Right forelimb (tissue), 1 donor: Measurements from ENCODE around the gene PPP4R4.
"Not testable (repeated sequence)": the region's sequence is repeated elsewhere in the genome, so short reads cannot be mapped to it uniquely, and the experiment has no call there.

Experiments used
- DNase-seq: peaks from one replicate; pipeline ENCODE4 v3.0.0-alpha.2; 2018

Gene PPP4R4

DNA sequence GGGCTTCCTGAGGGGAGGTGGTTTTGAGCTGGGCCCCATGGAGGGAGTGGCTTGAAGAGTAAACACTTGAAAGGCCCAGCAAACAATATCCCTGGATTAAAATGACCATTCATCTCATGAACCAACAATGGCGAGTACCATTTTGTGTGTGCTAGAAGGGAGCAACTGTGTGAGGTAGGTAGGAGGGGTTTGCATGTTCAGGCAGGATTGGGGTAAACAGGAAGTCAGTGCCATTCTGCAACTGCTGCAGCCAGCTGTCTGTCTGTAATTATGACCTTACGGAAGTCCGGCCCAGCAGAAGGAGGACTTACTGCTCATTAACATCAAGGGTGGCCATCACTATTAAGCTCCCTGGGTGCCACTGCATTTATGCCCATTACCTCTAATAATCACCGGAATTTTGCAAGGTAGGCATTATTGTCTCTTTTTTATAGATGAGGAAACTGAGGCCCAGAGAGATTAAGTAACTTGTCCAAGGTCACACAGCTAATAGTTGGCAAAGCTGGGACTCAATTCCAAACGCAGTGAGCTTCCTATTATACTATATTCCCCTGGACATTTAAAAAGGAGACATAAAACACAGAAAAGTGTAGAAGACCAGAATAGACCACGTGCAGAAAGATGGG lies 28.1 kb upstream of the PPP4R4 start:
- no peak for DNase-seq

DNA sequence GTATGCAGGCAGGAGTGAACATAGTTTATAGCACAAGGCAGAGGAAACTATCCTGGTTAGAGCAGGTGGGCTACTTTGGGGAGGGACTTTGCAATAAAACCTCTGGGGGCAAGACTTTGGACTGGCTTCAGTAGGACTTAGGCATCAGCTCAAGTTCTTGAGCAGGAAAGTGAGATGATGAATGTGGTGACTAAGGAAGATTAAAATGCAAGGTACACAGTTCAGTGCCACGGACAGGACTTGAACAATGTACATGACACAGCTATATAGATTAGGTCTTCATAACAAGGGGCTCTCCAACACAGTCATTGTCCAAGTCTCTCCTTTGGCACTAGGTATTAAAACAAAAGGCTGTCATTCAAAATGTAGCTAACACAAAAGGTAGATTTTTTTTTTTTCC lies 21.4 kb upstream of the PPP4R4 start:
- DNase-seq, result no peak

DNA sequence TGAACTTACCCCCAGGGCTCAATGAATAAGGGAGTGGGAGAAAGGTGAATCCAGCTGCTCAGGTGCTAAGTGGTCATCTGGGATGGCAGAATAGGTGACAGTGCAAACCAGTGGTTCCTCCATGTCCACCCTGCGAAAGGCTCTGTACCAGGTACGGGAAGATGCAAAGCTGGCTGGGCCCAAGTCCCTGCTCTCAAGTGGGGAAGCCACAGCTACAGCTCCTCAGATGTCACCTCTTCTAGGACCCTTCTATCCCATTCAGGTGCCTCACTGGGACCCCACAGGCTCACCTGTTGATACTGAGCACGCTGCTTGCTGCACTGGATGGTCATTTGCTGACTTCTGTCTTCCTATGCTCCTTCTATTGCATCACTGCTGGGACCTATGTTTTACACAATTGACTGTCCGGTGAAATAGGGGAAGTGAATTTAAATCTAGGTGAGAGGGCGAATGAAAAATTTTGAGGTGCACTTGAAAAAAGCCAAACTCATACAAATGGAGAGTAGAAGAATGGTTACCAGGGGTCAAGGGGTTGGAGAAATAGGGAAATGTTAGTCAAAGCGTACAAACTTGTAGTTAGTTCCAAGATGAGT lies 20.3 kb upstream of the PPP4R4 start:
- DNase-seq, result no peak

DNA sequence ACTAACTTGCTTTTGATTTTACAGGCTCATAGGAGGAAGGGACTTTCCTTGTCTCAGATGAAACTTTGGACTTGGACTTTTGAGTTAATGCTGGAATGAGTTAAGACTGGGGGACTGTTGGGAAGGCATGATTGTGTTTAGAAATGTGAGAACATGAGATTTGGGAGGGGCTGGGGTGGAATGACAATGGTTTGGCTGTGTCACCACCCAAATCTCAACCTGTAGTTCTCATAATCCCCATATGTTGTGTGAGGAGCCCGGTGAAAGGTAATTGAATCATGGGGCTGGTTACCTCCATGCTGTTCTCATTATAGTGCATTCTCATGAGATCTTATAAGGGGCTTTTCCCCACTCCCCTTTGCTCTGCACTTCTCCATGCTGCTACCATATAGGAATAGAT lies 18.0 kb upstream of the PPP4R4 start:
- DNase-seq, result not testable (repeated sequence)

DNA sequence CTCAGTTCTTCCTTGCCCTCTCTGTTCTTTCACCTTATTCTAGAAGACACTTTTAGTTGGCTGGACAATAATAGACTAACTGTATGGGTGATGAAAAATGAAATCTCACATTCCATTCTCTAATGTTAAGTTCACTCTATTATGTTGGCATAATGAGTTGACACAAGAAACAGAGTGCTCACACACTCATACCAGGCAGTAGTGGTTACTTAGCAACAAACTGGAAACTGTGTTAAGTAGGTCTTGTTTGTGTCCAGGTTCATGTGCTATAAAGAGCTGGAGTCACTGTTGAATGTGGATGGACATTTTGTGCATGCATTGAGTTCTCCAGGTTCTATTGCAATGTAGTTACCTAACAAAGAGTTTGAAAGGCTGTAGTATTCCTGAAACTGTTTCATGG lies 16.9 kb upstream of the PPP4R4 start:
- DNase-seq, result no peak

DNA sequence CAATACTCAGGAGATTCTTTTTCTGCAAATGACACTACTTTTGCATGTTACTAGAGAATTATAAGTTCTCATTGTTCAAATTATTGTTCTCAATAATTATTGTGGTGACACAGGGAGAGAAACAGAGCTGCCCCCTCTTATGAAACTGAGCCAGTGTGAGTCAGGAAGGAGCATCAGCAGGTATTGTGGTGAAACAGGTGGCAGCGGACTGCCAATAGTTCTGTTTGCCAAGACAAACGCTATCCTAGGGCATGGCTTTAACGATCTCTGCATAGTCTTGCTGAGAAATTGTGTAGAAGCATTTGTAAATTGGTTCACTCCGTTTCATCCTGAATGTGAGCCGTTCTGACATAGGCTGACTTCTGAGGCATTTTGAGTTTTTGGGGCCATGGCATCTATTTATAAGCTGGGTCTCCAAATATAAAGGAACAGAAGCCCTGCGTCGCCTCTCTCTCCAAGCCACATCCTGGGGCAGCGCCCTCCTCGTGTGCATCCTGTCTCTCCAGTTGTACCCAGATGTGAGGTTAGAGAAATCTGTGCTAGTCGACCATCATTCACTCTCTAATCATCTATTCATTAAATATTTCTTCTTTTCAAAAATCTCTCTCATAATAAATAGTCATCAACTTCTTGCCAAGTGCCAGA lies 15.8 kb upstream of the PPP4R4 start:
- DNase-seq, result no peak

DNA sequence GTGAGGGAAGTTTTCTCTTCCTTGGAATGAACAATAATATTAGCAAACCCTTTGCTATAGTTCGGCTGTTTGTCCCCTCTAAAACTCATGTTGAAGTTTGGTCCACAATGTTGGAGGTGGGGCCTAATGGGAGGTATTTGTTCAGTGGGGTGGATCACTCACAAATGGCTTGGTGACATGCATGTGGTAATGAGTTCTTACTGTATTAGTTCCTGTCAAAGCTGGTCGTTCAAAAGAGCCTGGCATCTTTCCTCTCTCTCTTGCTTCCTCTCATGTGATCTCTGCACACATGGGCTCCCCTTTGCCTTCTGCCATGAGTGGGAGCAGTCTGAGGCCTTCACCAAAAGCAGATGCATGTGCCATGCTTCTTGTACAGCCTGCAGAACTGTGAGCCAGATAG lies 13.1 kb upstream of the PPP4R4 start:
- no peak for DNase-seq

DNA sequence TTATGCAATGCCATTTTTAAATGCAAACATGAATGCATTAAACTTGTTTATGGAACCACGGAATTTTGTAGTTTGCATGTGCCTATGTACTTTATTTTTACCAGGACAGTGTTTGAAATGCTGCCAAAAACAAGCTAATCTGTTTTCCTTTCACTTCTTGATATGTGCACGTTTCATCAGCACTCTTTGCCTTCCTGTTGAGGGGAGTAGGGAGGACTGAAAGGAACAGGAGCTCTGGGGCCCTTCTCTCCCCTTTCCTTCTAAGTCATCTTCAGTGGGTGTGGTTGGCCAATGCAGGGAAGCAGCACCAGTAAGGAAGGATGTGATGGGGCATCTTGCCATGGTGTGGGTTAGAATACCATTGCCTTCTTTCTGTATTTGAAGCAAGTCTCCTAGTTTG lies 12.1 kb upstream of the PPP4R4 start:
- DNase-seq, result no peak

DNA sequence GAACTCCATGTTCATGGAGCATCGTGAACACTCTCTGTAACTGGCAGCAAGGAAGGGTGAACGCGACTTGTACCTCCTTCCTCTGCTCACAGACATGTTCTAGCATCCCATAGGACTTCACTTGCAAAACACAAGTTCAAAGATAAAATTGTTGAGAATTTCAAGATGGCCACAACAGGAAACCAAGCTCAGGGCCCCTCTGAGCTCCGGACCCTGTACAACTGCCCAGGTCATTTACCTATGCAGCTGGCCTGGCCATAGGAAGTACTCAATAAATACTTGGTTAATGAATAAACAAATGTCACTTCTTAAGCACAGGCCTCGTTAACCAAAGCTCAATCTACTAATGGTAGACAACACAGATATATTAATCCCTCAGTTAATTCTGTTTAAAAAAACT lies 11.7 kb upstream of the PPP4R4 start:
- no peak for DNase-seq

DNA sequence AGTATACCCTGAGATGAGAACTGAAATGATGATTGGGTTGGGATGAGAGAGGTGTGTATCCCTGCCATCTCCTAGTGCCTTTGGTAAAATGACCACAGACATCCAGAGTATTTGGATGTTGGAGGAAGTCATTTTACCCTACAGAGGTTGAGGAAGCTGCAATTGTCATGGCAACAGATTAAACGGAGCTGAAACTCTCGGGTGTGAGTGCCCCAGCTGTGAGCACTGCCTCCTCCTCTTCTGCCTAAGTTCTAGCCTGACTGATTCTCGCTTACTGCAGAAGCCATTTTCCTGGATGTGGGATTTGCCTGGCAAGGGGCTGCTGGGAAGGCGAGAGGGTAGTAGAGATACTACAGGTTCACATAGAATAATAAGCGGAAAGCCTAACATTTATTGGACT lies 10.3 kb upstream of the PPP4R4 start:
- no peak for DNase-seq

DNA sequence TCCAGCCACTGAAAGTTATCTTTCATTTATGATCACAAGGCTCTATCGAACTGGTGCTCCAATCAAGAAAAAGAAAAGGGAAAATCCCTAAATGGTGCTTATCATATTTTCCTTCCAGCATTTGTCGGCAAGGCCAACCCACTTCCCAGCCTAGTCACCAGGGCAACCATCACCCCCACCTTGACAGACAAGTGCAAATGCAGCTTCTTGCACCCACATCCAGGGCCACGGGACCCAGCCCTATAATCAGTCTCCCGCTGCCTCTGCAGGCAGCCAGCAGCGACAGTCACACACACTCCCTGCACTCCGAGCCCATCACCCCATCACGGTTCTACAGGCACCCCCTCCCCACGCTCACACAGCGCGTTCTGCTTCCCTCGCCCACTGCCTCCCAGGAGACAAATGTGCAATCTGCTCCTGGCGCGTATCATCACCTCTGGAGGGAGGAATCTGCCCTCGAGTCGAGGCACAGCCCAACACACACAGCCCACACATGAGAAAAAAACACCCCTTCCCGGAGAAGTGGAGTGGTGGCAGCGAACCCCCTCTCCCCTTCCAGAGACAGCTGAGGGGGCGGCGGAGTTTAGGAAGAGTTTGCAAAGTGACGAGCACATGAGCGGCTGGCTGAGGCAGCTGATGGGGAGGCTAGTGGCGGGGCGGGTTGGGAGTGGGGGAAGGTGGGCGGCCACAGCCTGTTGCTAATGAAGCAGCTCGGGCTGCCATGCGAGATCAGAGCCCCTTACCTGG lies 9.3 kb upstream of the PPP4R4 start:
- DNase-seq, result no peak

DNA sequence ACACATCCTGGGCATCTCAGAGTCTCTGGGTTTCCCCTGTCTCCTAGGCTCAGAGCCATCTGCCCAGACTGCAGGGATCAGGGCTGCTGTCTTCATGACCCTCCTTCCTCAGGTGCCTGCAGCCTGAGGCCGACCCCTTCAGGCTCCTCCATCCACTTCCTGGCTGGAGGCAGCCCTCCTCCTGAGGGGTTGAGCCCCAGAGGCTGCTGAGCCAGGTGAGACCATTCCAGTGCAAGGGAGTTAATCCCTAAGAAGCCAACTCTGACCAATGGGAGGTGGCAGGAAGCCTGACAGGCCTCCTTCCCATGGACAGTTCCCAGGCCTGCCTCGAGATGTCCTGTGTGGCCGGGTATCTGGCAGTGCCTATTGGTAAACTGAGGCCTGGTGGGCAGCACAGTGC lies 8.4 kb upstream of the PPP4R4 start:
- DNase-seq, result no peak

DNA sequence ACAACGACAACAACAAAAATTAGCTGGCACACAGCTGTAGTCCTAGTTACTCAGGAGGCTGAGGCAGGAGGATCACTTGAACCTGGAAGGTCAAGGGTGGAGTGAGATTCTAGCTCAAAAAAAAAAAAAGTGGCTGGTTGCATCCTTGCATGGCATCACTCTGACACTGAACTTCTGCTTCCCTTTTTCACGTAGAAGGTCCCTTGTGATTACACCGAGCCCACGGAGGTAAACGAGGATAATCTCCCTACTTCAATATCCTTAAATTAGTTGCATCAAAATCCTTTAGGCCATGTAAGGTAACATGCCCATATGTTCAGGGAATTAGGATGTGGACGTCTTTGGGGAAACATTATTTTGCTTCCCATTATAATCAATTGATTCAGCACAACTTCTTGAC lies 4.0 kb upstream of the PPP4R4 start:
- no peak for DNase-seq

DNA sequence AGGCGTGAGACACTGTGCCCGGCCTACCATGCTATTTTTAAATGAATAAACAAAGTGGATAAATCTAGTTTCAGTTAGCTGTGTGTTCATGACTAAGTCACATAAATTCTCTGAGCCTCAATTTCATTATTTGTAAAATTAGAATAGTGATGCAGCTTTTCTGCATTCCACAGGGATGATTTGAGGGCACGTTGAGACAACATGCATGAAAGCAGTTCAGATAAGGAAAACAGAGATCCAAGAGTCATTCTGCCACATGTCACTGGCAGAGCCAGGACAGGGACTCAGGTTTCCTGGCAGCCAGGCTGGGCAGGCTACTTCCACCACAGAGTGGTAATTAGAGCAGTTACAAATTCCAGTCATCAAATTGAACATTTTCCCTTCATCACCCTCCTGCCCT lies 2.9 kb upstream of the PPP4R4 start:
- no peak for DNase-seq

DNA sequence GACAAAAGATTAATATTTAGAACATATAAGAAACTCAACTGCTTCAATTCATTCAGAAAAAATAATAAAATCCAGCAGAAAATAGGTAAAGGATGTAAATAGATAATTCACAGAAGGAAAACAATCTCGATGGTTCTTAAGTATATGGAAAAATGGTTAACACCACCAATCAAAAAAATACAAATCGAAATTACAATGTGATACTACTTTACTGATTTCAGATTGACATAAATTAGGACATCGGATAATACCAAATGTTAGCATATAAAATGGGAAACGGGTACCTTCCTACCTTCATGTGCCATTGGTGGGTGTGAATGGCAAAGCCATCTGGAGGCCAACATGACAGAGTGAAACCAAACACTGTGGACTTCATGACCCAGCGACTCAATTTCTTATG lies 1.6 kb upstream of the PPP4R4 start:
- no peak for DNase-seq

DNA sequence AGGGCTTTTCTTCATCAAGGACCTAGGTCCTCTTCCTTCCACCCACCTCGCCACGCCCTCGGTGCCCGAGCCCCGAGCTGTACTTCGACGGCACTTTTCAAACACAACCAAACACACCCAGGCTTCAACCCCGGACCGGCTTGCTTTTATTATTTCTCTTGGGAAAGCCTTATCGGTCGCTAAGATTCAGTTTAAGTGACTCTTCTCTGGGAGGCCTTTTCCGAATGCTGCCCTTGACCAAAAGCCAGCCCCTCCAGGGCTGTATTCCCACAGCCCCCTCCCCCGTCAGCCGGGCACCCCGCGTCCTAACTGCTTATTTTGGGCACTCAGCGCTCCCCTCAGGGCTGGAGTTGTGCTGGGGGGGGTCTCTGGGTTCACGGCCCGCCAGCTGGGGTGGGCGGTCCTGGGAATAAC lies 644 bp upstream of the PPP4R4 start:
- DNase-seq, result peak; percentile 52

DNA sequence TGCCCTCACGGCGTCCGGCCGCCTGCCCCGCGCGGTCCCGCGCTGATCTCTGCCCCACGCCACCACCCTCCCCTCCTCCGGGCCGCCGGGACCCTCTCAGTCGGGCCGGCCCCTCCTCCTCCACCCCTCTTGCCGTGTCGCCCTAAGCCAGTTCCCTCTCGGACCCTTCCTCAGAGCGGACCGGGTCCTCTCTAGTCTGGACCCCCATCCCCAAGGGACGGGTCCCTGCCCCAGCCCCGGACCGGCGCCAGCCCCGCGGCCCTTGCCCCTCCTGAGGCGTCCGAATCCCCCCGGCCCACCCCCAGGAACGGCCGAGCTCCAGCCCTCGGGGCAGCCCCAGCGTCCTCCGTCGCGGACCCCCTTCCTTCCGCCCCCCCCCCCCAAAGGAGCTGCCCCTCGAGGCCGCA lies 485 bp downstream of the PPP4R4 start:
- no peak for DNase-seq

DNA sequence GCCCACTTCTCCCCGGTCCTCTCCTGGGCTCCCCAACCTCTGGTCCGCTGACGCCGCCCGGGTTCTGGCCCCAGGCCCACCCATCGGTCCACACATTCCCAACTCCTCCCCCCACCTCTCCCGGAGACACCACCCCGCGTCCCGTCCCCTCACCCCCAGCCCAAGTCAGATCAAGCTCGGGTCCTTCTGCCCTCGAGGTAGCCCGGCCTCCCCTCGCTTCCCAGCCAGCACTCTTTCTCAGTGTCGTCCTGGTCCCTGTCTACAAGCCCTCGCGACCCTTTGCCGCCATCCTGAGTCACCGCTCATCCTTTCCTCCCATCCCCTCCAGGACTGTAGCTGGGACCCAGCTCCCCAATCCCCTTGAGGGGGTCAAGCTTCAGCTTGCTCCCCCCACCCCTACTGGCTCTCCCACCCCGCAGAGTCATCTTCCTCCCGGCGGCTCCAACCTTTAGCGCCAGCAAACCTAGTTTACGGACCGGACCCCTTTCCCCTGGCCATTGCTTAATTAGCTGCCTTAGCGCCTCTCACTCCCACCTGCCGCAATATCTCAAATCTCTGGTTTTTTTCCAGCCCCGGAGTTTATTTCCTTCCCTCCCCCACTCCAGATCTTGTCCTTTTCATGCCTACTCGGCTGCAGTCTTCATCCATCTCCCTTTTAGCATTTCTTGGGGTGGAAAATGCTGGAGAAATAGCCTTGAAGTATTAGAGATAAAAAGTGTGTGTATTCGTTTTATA lies 1.1 kb downstream of the PPP4R4 start:
- DNase-seq, result no peak

DNA sequence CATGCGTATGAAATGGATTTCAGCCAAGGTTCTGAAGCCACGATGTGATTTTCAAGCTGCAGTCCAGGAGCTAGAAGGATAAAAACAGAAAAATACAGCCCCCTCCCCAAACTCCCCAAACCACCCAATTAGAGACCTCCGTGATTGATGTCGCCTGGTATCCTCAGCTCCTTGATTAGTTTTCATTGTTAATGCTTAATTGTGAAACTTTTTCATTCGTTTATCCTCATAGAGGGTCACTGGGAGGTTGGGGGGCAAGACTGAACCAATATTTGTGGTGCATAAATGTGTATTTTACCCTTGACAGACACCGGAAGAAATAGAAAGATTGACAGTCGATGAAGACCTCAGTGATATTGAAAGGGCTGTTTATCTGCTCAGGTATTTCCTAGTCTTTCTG lies 1.6 kb downstream of the PPP4R4 start:
- no peak for DNase-seq

DNA sequence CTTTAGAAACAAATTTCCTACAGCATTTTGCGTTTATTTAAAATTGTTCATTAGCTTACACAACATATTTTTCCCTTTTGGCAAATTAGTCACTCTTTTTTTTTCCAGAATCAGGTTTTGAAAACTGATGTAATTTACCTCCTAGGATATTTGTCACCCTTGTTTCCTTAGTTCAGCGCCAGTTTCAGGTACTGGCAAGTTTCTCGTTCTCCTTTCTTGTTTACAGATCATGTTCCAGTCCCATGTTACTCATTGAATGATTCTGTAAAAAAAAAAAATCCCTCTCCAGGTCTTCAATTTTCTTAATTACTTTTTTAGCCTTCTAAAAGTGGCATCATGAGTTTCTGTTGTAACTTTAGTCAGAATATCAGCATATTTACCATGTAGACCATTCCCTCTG lies 2.7 kb downstream of the PPP4R4 start:
- DNase-seq, result no peak

DNA sequence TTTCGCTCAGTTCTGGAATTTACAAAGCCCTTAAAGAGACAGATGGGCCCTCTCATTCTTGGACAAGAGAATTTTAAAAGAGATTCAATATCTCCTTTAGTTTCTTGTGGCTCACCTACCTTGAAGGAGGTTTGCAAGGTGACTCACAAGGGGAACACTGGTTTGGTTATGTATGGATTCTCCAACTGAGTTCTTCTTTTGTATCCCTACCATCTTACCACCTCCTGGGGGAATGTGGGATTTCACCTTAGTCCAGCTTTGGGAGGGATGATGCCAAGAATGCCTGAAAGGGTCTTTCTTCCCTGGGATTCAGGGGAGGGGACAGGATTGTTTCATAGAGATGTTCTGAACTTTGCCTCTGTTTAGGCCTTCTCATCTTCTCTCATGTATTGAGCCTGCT lies 3.7 kb downstream of the PPP4R4 start:
- no peak for DNase-seq

DNA sequence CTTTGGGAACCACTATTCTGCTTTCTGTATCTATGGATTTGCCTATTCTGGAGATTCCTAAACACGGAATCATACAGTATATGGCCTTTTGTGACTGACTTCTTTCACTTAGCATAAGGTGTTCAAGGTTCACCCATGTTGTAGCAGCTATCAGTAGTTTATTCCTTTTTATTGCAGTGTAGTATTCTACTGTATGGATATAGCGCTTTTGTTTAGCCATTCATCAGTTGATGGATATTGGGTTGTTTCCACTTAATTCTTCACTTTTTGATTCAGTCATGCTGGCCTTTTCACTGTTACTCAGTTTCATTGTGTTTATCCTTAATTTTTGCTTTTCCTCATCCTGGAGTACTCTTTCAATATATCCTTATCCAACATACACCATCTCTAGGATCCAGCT lies 5.1 kb downstream of the PPP4R4 start:
- DNase-seq, result no peak

DNA sequence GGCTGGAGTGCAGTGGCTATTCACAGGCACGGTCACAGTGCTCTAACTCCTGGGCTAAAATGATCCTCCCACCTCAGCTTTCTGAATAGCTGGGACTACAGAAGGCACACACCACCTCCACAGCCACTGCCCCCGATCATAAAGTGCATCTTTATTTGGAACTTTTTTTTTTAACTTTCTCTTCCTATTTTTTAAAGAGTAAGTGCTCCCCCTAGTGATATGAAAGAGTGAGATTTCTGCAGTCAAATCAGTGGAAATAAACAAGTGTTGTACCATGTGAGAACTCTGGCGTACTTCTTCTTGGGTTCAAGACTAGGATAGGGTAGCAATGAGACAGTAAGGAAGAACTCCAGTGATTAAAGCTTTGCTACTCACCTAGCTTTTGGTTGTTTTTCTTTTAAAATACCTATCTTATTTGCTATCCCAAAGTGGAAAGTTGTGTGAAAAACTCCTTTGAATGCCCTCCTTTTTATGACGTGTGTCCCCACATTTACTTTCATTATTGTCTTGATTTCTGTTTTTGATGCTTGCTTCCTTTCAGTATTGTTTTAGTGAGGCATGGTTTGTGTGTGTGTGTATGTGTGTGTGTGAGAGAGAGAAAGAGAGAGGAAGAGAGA lies 6.6 kb downstream of the PPP4R4 start:
- DNase-seq, result no peak
